DOHH2 (cell line): Measurements from ENCODE around the gene ZBTB11.

Experiments
- H3F3A ChIP-seq: fragments of 200-600 bp; sonication (generic), shearing (Covaris generic); 2 replicates; pipeline ENCODE4 v1.6.0; 2016; ENCODE audit warnings: antibody characterized with exemption, mild to moderate bottlenecking; ENCODE audit not compliant: control insufficient read depth, insufficient read depth
- H3K27ac ChIP-seq: fragments of 200-600 bp; sonication (generic); 2 replicates; pipeline ENCODE4 v1.5.1; 2014; ENCODE audit warnings: low read depth, mild to moderate bottlenecking, low read length, moderate library complexity
- H3K27me3 ChIP-seq: fragments of 200-600 bp; sonication (generic); 2 replicates; pipeline ENCODE4 v1.6.1; 2014; ENCODE audit warnings: mild to moderate bottlenecking, low read length, mixed read lengths; ENCODE audit not compliant: control insufficient read depth
- H3K36me3 ChIP-seq: fragments of 200-600 bp; sonication (generic); 2 replicates; pipeline ENCODE4 v1.6.1; 2014; ENCODE audit warnings: mild to moderate bottlenecking, low read length, moderate library complexity, mixed read lengths; ENCODE audit not compliant: control insufficient read depth
- H3K4me1 ChIP-seq: fragments of 200-600 bp; sonication (generic); 2 replicates; pipeline ENCODE4 v1.6.1; 2014; ENCODE audit warnings: mild to moderate bottlenecking, low read length, mixed read lengths; ENCODE audit not compliant: control insufficient read depth
- H3K4me2 ChIP-seq: fragments of 200-600 bp; sonication (generic); 2 replicates; pipeline ENCODE4 v1.6.0; 2014; ENCODE audit warnings: mild to moderate bottlenecking, low read length, moderate library complexity
- H3K4me3 ChIP-seq: fragments of 200-600 bp; sonication (generic); 2 replicates; pipeline ENCODE4 v1.5.1; 2014; ENCODE audit warnings: mild to moderate bottlenecking, low read length, mixed read lengths
- H3K79me2 ChIP-seq: fragments of 200-600 bp; sonication (generic); 2 replicates; pipeline ENCODE4 v1.6.1; 2014; ENCODE audit warnings: mild to moderate bottlenecking, low read length, mixed read lengths; ENCODE audit not compliant: control insufficient read depth
- H3K9me2 ChIP-seq: fragments of 200-600 bp; sonication (generic); replicated peaks from 2 replicates; pipeline ENCODE4 v1.6.1; 2014; ENCODE audit warnings: mild to moderate bottlenecking, low read length, mixed read lengths; ENCODE audit not compliant: control insufficient read depth
- H3K9me3 ChIP-seq: fragments of 200-600 bp; sonication (generic); 2 replicates; pipeline ENCODE4 v1.6.1; 2014; ENCODE audit warnings: antibody characterized with exemption, low read length, mixed read lengths; ENCODE audit not compliant: control insufficient read depth, insufficient read depth
- H4K20me1 ChIP-seq: fragments of 200-600 bp; sonication (generic); 2 replicates; pipeline ENCODE4 v1.6.0; 2014; ENCODE audit warnings: low read depth, mild to moderate bottlenecking, antibody characterized with exemption, low read length, moderate library complexity; ENCODE audit not compliant: control insufficient read depth, insufficient read depth
- CTCF ChIP-seq: fragments of 200-600 bp; sonication (generic); IDR thresholded peaks from one replicate; pipeline ENCODE4 v1.5.1; 2014; ENCODE audit warnings: antibody characterized with exemption, mild to moderate bottlenecking, low read depth, low read length; ENCODE audit not compliant: poor library complexity, severe bottlenecking
- EZH2phosphoT487 ChIP-seq: fragments of 200-600 bp; sonication (generic); IDR thresholded peaks from 2 replicates; pipeline ENCODE4 v1.6.1; 2017; ENCODE audit warnings: borderline replicate concordance, mild to moderate bottlenecking, antibody characterized with exemption, low read length, moderate library complexity, mixed read lengths

Gene ZBTB11

GRCh38 chr3:101677436-101678286, 729 bp upstream of the ZBTB11 start:
- Histone ChIP-seq H3K4me1 (peaks cover 37% of the 10 kb centered on the region), H3K4me2 (peak overlapping the region; percentile 71), H3K9me2 (no peaks in the 10 kb centered on the region), H3K9me3 (no peaks in the 10 kb centered on the region), H3F3A (peaks cover 44% of the 10 kb centered on the region), H3K36me3 (peaks cover 56% of the 10 kb centered on the region), H3K27me3 (no peaks in the 10 kb centered on the region), H3K79me2 (peaks cover 68% of the 10 kb centered on the region), H4K20me1 (peaks cover 10% of the 10 kb centered on the region), H3K4me3 (peak overlapping the region; percentile 97), H3K27ac (peak overlapping the region; percentile 41)
- no peak for TF ChIP-seq CTCF
- no peak for TF ChIP-seq EZH2phosphoT487

DNA sequence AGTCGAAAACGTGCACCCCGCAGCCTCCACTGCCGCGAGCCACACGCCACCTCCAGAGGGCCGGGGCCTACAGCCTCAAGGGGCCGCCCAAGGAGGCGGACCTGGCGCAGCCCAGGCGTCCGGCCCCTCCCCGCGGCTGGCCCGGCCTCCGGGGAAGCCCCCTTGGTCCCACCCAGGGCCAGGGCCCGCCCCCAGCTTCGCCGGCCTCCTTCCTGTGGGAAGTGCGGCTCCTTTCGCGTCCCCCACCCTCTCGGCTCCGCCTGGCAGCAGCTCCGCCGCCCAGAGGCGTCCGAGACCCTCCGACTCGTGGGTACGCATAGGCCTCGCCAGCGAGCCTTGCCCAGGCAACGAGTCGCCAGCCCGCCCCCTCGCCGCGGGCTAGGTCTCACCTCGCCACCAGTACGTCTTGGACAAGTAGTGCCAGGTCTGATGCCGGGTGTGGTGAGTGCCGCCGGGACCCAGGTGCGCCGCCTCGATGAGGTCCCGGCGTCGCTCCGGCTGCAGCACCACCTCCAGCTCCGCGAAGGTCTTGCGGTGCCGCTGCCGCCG, 642 bp downstream of the ZBTB11 start:
- Histone ChIP-seq H3K27me3 (no peaks in the 10 kb centered on the region), H3K9me2 (no peaks in the 10 kb centered on the region), H3K4me3 (peak overlapping the region; percentile 97), H3K4me2 (peak overlapping the region; percentile 71), H3K36me3 (peaks cover 55% of the 10 kb centered on the region), H3F3A (peaks cover 30% of the 10 kb centered on the region), H3K27ac (peak overlapping the region; percentile 77), H3K9me3 (no peaks in the 10 kb centered on the region), H3K79me2 (peaks cover 71% of the 10 kb centered on the region), H3K4me1 (peaks cover 28% of the 10 kb centered on the region), H4K20me1 (peaks cover 10% of the 10 kb centered on the region; the same call in 1 of the 2 replicates)
- TF ChIP-seq EZH2phosphoT487 = no peak
- TF ChIP-seq CTCF = no peak

- Histone ChIP-seq H3K79me2 (peaks cover 76% of the 10 kb centered on the region), H3K4me2 (peak overlapping the region; percentile 66), H3K9me2 (no peaks in the 10 kb centered on the region), H3K9me3 (no peaks in the 10 kb centered on the region), H3K4me3 (peak overlapping the region; percentile 97), H3K36me3 (peaks cover 55% of the 10 kb centered on the region), H3F3A (peaks cover 25% of the 10 kb centered on the region), H4K20me1 (peaks cover 10% of the 10 kb centered on the region; the same call in 1 of the 2 replicates), H3K27me3 (no peaks in the 10 kb centered on the region), H3K27ac (peak overlapping the region; percentile 2; the same call in 1 of the 2 replicates), H3K4me1 (peaks cover 28% of the 10 kb centered on the region)
- TF ChIP-seq EZH2phosphoT487 (no peak), CTCF (no peak)
These were observed 1.2 kb downstream of the ZBTB11 start for GRCh38 chr3:101675709-101676215.
